Peyer's patch (tissue), 4 donors: Measurements from ENCODE around the gene ETV6.

ENCODE experiments used
- POLR2A ChIP-seq, 2 donors: fragments of 450-650 bp; IDR thresholded peaks; one replicate each; pipeline ENCODE4 v1.5.1; 2017; ENCODE audit warnings: antibody characterized with exemption in 2 of 2, mild to moderate bottlenecking in 2 of 2, moderate library complexity in 2 of 2
- TF ChIP-seq, protein P1 (sequence below), 6 experiments: fragments of 450-650 bp in 4 of 6; fragments of 200-600 bp in 2 of 6; sonication (generic) in 1 of 6; IDR thresholded peaks; one replicate each; pipeline ENCODE4 v1.5.1; 2017 to 2019; ENCODE audit warnings: antibody characterized with exemption in 6 of 6, mild to moderate bottlenecking in 3 of 6, moderate library complexity in 1 of 6

GRCh38 chr12:11684393-11684792 lies 34.9 kb downstream of the ETV6 start:
- TF ChIP-seq, protein P1, sequence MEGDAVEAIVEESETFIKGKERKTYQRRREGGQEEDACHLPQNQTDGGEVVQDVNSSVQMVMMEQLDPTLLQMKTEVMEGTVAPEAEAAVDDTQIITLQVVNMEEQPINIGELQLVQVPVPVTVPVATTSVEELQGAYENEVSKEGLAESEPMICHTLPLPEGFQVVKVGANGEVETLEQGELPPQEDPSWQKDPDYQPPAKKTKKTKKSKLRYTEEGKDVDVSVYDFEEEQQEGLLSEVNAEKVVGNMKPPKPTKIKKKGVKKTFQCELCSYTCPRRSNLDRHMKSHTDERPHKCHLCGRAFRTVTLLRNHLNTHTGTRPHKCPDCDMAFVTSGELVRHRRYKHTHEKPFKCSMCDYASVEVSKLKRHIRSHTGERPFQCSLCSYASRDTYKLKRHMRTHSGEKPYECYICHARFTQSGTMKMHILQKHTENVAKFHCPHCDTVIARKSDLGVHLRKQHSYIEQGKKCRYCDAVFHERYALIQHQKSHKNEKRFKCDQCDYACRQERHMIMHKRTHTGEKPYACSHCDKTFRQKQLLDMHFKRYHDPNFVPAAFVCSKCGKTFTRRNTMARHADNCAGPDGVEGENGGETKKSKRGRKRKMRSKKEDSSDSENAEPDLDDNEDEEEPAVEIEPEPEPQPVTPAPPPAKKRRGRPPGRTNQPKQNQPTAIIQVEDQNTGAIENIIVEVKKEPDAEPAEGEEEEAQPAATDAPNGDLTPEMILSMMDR (IDR thresholded peaks at IDR 0.05) = no peak
- TF ChIP-seq POLR2A (IDR thresholded peaks at IDR 0.05) = no peak
